Measurements from ENCODE around the gene KRTAP19-8. TPM values are rescaled to one million over a fixed set of nuclear protein-coding genes. Genes with fewer than 3 reads are reported as not detected.

KRTAP19-8 gene, protein sequence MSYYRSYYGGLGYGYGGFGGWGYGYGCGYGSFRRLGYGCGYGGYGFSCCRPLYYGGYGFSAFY
- not detected for total RNA-seq

DNA sequence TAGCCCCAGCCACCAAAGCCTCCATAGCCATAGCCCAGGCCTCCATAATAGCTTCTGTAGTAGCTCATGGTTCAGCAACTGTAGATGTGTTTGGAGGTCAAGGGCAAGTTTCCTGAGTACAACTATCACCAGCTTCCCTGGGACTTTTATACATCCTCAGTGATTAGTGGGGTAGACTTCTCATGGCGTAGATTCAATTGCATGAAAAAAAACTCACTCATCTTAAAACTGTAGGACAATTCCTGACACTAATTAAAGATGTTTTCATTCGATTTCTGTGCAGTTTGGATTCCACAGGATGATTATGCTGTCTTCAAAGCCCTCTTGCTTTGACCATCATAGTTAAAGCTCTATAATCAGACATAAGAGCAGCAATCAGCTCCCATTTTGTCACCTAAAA lies at the start of gene KRTAP19-8:
KRTAP19-8 (minus strand) TSS at position 101 of the 400 bp plus-strand sequence; CDS start at position 68, 33 bp downstream.
- WGBS, 2 donors, result 71 to 80% methylated on average over 2 of the region's 2 CpGs
- no peak for DNase-seq (ENCODE audit: low spot score in 2 of 2)
- TF ChIP-seq, protein P1, sequence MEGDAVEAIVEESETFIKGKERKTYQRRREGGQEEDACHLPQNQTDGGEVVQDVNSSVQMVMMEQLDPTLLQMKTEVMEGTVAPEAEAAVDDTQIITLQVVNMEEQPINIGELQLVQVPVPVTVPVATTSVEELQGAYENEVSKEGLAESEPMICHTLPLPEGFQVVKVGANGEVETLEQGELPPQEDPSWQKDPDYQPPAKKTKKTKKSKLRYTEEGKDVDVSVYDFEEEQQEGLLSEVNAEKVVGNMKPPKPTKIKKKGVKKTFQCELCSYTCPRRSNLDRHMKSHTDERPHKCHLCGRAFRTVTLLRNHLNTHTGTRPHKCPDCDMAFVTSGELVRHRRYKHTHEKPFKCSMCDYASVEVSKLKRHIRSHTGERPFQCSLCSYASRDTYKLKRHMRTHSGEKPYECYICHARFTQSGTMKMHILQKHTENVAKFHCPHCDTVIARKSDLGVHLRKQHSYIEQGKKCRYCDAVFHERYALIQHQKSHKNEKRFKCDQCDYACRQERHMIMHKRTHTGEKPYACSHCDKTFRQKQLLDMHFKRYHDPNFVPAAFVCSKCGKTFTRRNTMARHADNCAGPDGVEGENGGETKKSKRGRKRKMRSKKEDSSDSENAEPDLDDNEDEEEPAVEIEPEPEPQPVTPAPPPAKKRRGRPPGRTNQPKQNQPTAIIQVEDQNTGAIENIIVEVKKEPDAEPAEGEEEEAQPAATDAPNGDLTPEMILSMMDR (IDR thresholded peaks at IDR 0.05), result no peak
- TF ChIP-seq POLR2A (IDR thresholded peaks at IDR 0.05), result no peak
- intact Hi-C loops (cut with DNase I; ENCODE audit: low total_unique reads), result no loop called here
- H3K4me3 ChIP-seq (ENCODE audit: low read depth, poor library complexity, severe bottlenecking), result no peak within 1 kb of the TSS

DNA sequence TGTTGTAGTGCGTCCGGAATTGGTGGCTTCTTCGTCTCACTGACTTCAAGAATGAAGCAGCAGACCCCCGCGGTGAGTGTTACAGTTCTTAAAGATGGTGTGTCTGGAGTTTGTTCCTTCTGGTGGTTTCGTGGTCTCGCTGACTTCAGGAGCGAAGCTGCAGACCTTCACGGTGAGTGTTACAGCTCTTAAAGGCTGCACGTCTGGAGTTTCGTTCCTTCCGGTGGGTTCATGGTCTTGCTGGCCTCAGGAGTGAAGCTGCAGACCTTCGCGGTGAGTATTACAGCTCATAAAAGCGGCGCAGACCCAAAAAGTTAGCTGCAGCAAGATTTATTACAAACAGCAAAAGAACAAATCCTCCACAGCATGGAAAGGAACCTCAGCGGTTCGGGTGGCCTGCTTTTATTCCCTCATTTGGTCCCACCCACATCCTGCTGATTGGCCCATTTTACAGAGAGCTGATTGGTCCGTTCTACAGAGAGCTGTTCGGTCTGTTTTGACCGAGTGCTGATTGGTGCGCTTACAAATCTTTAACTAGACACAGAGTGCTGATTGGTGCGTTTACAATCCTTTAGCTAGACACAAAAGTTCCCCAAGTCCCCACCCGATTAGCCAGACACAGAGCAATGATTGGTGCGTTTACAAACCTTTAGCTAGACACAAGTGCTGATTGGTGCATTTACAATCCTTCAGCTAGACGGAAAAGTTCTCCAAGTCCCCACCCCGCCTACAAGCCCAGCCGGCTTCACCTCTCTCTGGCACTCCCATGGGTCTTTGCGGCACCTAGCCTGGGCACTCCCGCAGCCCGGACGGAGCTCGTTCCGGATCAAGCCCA lies 49.6 kb upstream of the KRTAP19-8 start:
- no peak for DNase-seq (ENCODE audit: low spot score in 2 of 2)
- intact Hi-C loops (cut with DNase I; ENCODE audit: low total_unique reads), result loop anchor here (10.0 kb wide), 1 partner anchor 743 kb away; the partner anchor contains the start of gene KRTAP23-1
- 79 to 84% methylated on average over 34 of the region's 34 CpGs for WGBS, 2 donors
- no peak overlapping the region for H3K4me3 ChIP-seq (ENCODE audit: low read depth, poor library complexity, severe bottlenecking)
- TF ChIP-seq POLR2A (IDR thresholded peaks at IDR 0.05), result no peak
- TF ChIP-seq, protein P1 (IDR thresholded peaks at IDR 0.05), result no peak

DNA sequence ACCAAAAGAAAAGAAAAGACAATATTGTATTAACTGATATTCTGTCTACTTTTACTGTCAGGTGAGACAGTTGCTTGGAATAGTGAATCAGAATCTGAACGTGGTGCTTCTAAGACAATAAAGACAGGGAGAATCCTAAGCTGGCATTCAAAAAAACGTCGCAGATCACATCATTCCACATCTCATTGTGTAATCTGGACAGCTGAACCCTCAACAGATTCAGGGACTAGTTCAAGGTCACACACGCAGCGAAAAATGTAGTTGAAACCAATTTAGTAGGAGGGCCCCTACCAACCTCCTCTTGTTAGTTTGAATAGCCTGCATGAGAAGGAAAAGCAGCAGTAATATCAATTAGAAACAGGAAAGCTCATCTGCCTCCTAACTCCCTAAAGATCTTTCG lies 46.4 kb upstream of the KRTAP19-8 start:
- no peak for DNase-seq (ENCODE audit: low spot score in 2 of 2)
- WGBS, 2 donors, result 86 to 87% methylated on average over 6 of the region's 6 CpGs
- no peak overlapping the region for H3K4me3 ChIP-seq (ENCODE audit: low read depth, poor library complexity, severe bottlenecking)
- intact Hi-C loops (cut with DNase I; ENCODE audit: low total_unique reads), result loop anchor here (10.0 kb wide), 1 partner anchor 740 kb away; the partner anchor contains the start of gene KRTAP23-1
- no peak for TF ChIP-seq POLR2A (IDR thresholded peaks at IDR 0.05)

DNA sequence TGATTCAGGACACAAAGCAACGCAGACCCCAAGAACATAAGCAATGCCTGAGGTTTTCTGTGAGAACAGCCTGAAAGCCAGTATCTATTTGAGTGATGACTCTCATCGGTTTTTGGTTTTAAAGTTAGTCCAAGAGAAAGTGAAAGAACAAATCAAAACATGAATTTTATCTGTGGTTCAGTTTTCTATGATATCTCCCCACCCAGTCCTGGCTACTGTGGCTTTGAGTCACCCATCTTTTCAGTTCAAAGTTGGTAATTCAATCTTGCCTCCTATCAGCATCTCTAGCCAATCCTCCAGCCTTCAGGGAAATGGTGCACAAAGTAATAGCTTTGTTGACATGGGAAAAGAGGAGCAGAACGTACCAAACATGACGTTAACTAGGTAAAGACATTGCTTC lies 40.5 kb upstream of the KRTAP19-8 start:
- WGBS, 2 donors, result 66 to 69% methylated on average over 4 of the region's 4 CpGs
- H3K4me3 ChIP-seq (ENCODE audit: low read depth, poor library complexity, severe bottlenecking), result no peak overlapping the region
- intact Hi-C loops (cut with DNase I; ENCODE audit: low total_unique reads), result no loop called here
- TF ChIP-seq, protein P1 (IDR thresholded peaks at IDR 0.05), result no peak
- TF ChIP-seq POLR2A (IDR thresholded peaks at IDR 0.05), result no peak
- no peak for DNase-seq (ENCODE audit: low spot score in 2 of 2)

DNA sequence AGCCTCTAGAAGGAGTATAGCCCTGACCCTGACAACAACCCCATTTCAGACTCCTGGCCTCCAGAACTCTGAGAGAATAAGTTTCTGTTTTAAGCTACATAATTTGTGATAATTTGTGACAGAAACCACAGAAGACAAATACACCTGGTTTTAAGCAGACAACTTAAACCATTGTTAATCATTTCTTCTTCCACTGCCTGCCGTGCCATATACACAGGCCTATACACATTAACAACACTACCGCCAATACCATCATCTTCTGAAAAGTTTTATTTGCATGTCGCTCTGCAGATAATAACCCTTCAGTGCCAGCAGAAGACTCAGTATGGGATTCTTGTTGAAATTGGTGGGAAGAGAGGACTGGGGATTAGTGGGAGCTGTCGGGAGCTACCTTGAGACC lies 39.9 kb upstream of the KRTAP19-8 start:
- H3K4me3 ChIP-seq (ENCODE audit: low read depth, poor library complexity, severe bottlenecking), result no peak overlapping the region
- intact Hi-C loops (cut with DNase I; ENCODE audit: low total_unique reads), result no loop called here
- no peak for TF ChIP-seq POLR2A (IDR thresholded peaks at IDR 0.05)
- TF ChIP-seq, protein P1 (IDR thresholded peaks at IDR 0.05), result no peak
- no peak for DNase-seq (ENCODE audit: low spot score in 2 of 2)
- WGBS, 2 donors, result 94 to 95% methylated on average over 4 of the region's 4 CpGs

DNA sequence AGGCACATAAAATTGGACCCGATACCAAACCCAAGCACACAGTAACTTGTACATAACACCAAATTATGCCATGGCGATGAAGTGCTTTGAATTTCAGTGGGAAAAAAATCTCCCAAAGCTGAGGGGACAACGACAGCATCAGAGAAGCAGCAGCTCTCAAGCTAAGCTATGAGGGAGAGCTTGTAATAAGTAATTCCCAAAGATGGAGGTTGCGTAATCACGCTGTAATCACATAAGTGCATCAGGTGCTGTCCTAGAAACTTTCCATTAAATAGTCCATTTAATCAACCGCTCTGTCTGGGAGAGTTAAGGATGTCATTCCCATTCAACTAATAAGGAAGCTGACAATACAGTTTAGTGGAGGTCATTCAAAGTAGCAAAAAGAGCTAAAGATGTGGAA lies 37.6 kb upstream of the KRTAP19-8 start:
- WGBS, 2 donors, result 94 to 95% methylated on average over 6 of the region's 6 CpGs
- TF ChIP-seq, protein P1 (IDR thresholded peaks at IDR 0.05), result no peak
- no peak for TF ChIP-seq POLR2A (IDR thresholded peaks at IDR 0.05)
- DNase-seq (ENCODE audit: low spot score in 2 of 2), result no peak
- intact Hi-C loops (cut with DNase I; ENCODE audit: low total_unique reads), result no loop called here
- no peak overlapping the region for H3K4me3 ChIP-seq (ENCODE audit: low read depth, poor library complexity, severe bottlenecking)
